Natural killer cell (primary cell): ENCODE measurements around the gene ALOXE3. TPM values are rescaled to one million over a fixed set of nuclear protein-coding genes. Genes with fewer than 3 reads are reported as not detected.
A peak's percentile ranks its signal among the peaks of the same experiment; 100 is the strongest.

ENCODE experiments used
- ATAC-seq, 3 donors: fragments of 150-1000 bp in 2 of 3; fragments of 200-7000 bp in 1 of 3; cut with Tn5 transposase; 1 replicate in 1 of 3; 2 replicates in 2 of 3; pipeline ENCODE4 v1.10.0; 2021; ENCODE audit warnings: mild to moderate bottlenecking in 2 of 3, moderate library complexity in 2 of 3
- DNase-seq, 2 donors: peaks; one replicate each; pipeline versions ENCODE4 v3.0.0 to v3.0.0-alpha.2; 2013 to 2021; ENCODE audit warnings: mixed read lengths in 1 of 2
- H3K27ac ChIP-seq: one replicate; pipeline ENCODE4 v1.5.1; 2013; ENCODE audit warnings: mild to moderate bottlenecking, low read length
- H3K27me3 ChIP-seq: one replicate; pipeline ENCODE4 v1.6.1; 2013; ENCODE audit warnings: low read length; ENCODE audit not compliant: control insufficient read depth, insufficient read depth
- H3K36me3 ChIP-seq: one replicate; pipeline ENCODE4 v1.6.1; 2013; ENCODE audit warnings: low read length; ENCODE audit not compliant: control insufficient read depth, insufficient read depth
- H3K4me1 ChIP-seq: one replicate; pipeline ENCODE4 v1.6.1; 2013; ENCODE audit warnings: low read length; ENCODE audit not compliant: control insufficient read depth, insufficient read depth
- H3K4me3 ChIP-seq: one replicate; pipeline ENCODE4 v1.5.1; 2013; ENCODE audit warnings: low read length
- H3K9me3 ChIP-seq: one replicate; pipeline ENCODE4 v1.6.1; 2013; ENCODE audit warnings: low read length; ENCODE audit not compliant: control insufficient read depth, insufficient read depth
- H3K27ac Mint-ChIP-seq, 2 donors: one replicate each; pipeline ENCODE4 v1.8.0; 2022; ENCODE audit warnings: mild to moderate bottlenecking in 2 of 2, mixed read lengths in 2 of 2, moderate library complexity in 1 of 2
- H3K27me3 Mint-ChIP-seq, 2 donors: one replicate each; pipeline ENCODE4 v1.8.0; 2022; ENCODE audit warnings: low read depth in 2 of 2, mixed read lengths in 2 of 2
- H3K36me3 Mint-ChIP-seq: one replicate; pipeline ENCODE4 v1.8.0; 2022; ENCODE audit warnings: mixed read lengths
- H3K4me1 Mint-ChIP-seq, 2 donors: one replicate each; pipeline ENCODE4 v1.8.0; 2022; ENCODE audit warnings: mixed read lengths in 2 of 2
- H3K4me3 Mint-ChIP-seq: one replicate; pipeline ENCODE4 v1.8.0; 2022; ENCODE audit warnings: mild to moderate bottlenecking, moderate library complexity, mixed read lengths
- H3K9me3 Mint-ChIP-seq, 2 donors: one replicate each; pipeline ENCODE4 v1.8.0; 2022; ENCODE audit warnings: mixed read lengths in 2 of 2
- WGBS: methylation state at CpG from one replicate; pipeline ENCODE4 v1.1.7; 2013; ENCODE audit warnings: missing lambda C conversion rate; ENCODE audit not compliant: insufficient coverage; 5-methylcytosine and 5-hydroxymethylcytosine counted together
- intact Hi-C: fragments of 100-400 bp; cut with micrococcal nuclease; formaldehyde crosslinking; loops from one replicate; pipeline ENCODE4 v1.14.2; 2022
- total RNA-seq, 4 donors: library from RNA; stranded (reverse); fragments of 120-200 nt in 1 of 4; gene quantifications; one replicate each; pipeline versions ENCODE4 v1.2.3 to v1.2.4, GENCODE V29; 2013 to 2022
- TF ChIP-seq, protein P1 (sequence below): fragments of 200-600 bp; IDR thresholded peaks from one replicate; pipeline ENCODE4 v1.8.0; 2022; ENCODE audit warnings: antibody characterized with exemption

Gene ALOXE3
- total RNA-seq, 3 donors from 2014 or later (not counting 1 experiment from before 2014, with no cell fraction given) = not detected

GRCh38 chr17:8155231-8155995 lies 37.1 kb upstream of the ALOXE3 start:
- no peaks in the 10 kb centered on the region for H3K9me3 Mint-ChIP-seq
- peak overlapping the region; percentile 91 for H3K27ac ChIP-seq
- no peaks in the 10 kb centered on the region for H3K27me3 Mint-ChIP-seq
- 61% methylated on average over 14 of the region's 14 CpGs for WGBS
- peaks cover 16% of the 10 kb centered on the region for H3K36me3 ChIP-seq
- intact Hi-C loops = loop anchor here (10.0 kb wide), 1 partner anchor 799 kb away; no protein-coding TSS in a partner anchor
- H3K4me3 Mint-ChIP-seq = no peak overlapping the region
- TF ChIP-seq, protein P1, sequence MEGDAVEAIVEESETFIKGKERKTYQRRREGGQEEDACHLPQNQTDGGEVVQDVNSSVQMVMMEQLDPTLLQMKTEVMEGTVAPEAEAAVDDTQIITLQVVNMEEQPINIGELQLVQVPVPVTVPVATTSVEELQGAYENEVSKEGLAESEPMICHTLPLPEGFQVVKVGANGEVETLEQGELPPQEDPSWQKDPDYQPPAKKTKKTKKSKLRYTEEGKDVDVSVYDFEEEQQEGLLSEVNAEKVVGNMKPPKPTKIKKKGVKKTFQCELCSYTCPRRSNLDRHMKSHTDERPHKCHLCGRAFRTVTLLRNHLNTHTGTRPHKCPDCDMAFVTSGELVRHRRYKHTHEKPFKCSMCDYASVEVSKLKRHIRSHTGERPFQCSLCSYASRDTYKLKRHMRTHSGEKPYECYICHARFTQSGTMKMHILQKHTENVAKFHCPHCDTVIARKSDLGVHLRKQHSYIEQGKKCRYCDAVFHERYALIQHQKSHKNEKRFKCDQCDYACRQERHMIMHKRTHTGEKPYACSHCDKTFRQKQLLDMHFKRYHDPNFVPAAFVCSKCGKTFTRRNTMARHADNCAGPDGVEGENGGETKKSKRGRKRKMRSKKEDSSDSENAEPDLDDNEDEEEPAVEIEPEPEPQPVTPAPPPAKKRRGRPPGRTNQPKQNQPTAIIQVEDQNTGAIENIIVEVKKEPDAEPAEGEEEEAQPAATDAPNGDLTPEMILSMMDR = no peak
- no peaks in the 10 kb centered on the region for H3K27me3 ChIP-seq
- peak overlapping the region; percentile 47 for H3K4me3 ChIP-seq
- H3K27ac Mint-ChIP-seq = no peak overlapping the region
- H3K4me1 ChIP-seq = peaks cover 91% of the 10 kb centered on the region
- H3K9me3 ChIP-seq = no peaks in the 10 kb centered on the region
- DNase-seq (peak in 1 of 2 donors; percentile 59), ATAC-seq (no peak)
- H3K4me1 Mint-ChIP-seq = peaks cover 22 to 47% of the 10 kb centered on the region in 2 donors
- H3K36me3 Mint-ChIP-seq = no peaks in the 10 kb centered on the region

- intact Hi-C loops = loop anchor here (10.0 kb wide), 1 partner anchor 800 kb away; no protein-coding TSS in a partner anchor
- no peaks in the 10 kb centered on the region for H3K27me3 Mint-ChIP-seq
- peaks cover 91% of the 10 kb centered on the region for H3K4me1 ChIP-seq
- peak overlapping the region; percentile 91 for H3K27ac ChIP-seq
- peaks cover 15% of the 10 kb centered on the region for H3K36me3 ChIP-seq
- H3K4me3 ChIP-seq = peak overlapping the region; percentile 0
- ATAC-seq (no peak), DNase-seq (peak in 1 of 2 donors; percentile 39)
- no peak overlapping the region for H3K27ac Mint-ChIP-seq
- no peaks in the 10 kb centered on the region for H3K36me3 Mint-ChIP-seq
- TF ChIP-seq, protein P1 = no peak
- no peak overlapping the region for H3K4me3 Mint-ChIP-seq
- no peaks in the 10 kb centered on the region for H3K9me3 ChIP-seq
- peaks cover 15 to 40% of the 10 kb centered on the region in 2 donors for H3K4me1 Mint-ChIP-seq
- WGBS = 79% methylated on average over 10 of the region's 11 CpGs
- no peaks in the 10 kb centered on the region for H3K9me3 Mint-ChIP-seq
- no peaks in the 10 kb centered on the region for H3K27me3 ChIP-seq
Measured at GRCh38 chr17:8154608-8155155, 36.4 kb upstream of the ALOXE3 start.

GRCh38 chr17:8153957-8154607 lies 35.8 kb upstream of the ALOXE3 start:
- Mint-ChIP-seq H3K9me3 (no peaks in the 10 kb centered on the region), H3K27me3 (no peaks in the 10 kb centered on the region), H3K36me3 (no peaks in the 10 kb centered on the region), H3K27ac (no peak overlapping the region), H3K4me1 (peaks cover 10 to 39% of the 10 kb centered on the region in 2 donors), H3K4me3 (peak overlapping the region; percentile 87)
- 8% methylated on average over 19 of the region's 22 CpGs for WGBS
- Histone ChIP-seq H3K4me1 (peaks cover 90% of the 10 kb centered on the region), H3K27me3 (no peaks in the 10 kb centered on the region), H3K9me3 (no peaks in the 10 kb centered on the region), H3K4me3 (no peak overlapping the region), H3K36me3 (peaks cover 16% of the 10 kb centered on the region), H3K27ac (peak overlapping the region; percentile 91)
- peak; percentile 88 to 94 for DNase-seq
- intact Hi-C loops = loop anchor here (10.0 kb wide), 1 partner anchor 801 kb away; no protein-coding TSS in a partner anchor
- ATAC-seq = peak in 2 of 3 donors; percentile 4 to 5
- TF ChIP-seq, protein P1 = no peak
